GM18526 (cell line): Measurements from ENCODE around the gene UBAC1.

Experiments used
- POLR2A ChIP-seq: IDR thresholded peaks from 3 replicates; pipeline ENCODE4 v1.6.1; 2011; ENCODE audit not compliant: insufficient read length; ENCODE audit errors: extremely low read depth

The UBAC1 gene

GRCh38 chr9:135986605-135987004 is 25.4 kb upstream of the UBAC1 start:
- no peak for TF ChIP-seq POLR2A

- no peak for TF ChIP-seq POLR2A
These were observed 24.7 kb upstream of the UBAC1 start for GRCh38 chr9:135985889-135986288.

GRCh38 chr9:135985459-135985774 is 24.2 kb upstream of the UBAC1 start:
- no peak for TF ChIP-seq POLR2A

- TF ChIP-seq POLR2A: no peak
These were observed 23.0 kb upstream of the UBAC1 start for GRCh38 chr9:135984072-135984710.

DNA sequence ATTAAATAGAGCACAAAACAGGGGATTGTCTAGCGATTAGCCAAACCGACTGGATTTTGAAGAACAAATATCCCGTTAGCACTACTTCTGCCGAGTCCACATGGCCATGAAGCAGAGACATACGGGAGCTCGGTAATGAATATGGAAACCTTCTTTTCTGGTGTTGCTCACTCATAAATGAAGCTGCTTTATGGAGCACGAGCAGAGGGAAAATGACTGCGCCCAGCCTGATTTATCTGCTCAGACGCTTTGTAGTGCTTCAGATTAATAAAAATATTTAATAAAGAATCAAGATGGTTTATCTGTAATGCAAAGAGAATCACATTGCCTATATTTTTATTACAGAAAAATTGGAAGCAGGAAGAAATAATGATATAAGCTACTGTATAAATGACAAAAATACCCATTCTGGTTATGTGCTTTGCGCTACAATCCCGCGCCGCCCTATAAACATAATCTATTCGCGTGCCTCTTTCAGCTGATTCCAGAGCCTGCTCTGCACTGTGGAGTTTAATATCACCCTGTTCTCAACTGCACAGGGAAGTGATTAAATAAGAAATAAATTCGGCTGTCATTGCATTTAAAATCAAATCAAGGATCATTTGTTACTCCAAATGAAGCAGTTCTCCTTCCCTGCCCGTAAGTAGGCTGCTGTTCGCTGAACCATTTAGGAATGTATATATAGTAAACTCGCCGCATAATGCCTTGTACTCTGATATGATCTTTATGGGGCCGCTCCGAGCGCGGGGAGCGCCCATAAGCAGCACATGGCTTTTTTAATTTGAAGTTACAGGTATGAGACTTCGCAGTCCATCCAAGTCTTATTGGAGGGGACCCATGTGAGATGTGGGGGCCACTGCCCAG is 22.3 kb upstream of the UBAC1 start:
- no peak for TF ChIP-seq POLR2A

- no peak for TF ChIP-seq POLR2A
These were observed 21.5 kb upstream of the UBAC1 start for GRCh38 chr9:135982499-135983207.

DNA sequence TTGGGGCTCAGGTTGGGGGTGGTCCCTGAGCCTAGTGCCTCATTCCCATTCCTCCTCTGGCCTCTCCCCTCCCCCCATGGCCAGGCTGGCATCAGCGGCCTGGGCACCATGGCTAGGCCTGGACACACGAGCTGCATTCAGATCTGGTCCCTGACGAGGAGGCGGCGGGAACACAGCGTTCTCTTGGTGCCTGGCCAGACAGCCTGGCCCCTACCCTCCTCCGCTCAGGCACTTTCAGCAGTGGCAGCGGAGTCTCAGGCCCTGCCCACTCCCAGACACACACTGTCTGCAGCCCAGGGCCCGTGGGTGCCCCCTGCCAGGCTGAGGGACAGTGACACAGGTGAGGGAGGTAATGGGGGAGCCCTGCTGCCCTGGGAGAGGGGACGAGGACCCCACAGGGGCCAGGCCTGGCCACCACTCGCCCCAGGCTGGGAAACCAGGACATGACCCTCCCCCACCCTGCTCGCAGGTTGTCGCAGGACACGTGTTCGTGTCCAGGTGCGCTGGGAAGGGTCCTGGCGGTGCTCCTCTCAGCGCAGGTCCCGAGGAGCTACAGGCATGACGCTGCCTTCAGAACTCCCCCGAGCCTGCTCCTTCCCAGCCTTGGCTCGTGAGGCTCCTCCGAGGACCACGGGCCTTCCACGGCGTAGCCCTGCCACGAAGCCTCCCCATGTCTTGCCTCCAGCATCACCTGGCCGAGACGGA is 19.9 kb upstream of the UBAC1 start:
- no peak for TF ChIP-seq POLR2A

- TF ChIP-seq POLR2A: no peak
These were observed 18.5 kb upstream of the UBAC1 start for GRCh38 chr9:135979547-135980166.

DNA sequence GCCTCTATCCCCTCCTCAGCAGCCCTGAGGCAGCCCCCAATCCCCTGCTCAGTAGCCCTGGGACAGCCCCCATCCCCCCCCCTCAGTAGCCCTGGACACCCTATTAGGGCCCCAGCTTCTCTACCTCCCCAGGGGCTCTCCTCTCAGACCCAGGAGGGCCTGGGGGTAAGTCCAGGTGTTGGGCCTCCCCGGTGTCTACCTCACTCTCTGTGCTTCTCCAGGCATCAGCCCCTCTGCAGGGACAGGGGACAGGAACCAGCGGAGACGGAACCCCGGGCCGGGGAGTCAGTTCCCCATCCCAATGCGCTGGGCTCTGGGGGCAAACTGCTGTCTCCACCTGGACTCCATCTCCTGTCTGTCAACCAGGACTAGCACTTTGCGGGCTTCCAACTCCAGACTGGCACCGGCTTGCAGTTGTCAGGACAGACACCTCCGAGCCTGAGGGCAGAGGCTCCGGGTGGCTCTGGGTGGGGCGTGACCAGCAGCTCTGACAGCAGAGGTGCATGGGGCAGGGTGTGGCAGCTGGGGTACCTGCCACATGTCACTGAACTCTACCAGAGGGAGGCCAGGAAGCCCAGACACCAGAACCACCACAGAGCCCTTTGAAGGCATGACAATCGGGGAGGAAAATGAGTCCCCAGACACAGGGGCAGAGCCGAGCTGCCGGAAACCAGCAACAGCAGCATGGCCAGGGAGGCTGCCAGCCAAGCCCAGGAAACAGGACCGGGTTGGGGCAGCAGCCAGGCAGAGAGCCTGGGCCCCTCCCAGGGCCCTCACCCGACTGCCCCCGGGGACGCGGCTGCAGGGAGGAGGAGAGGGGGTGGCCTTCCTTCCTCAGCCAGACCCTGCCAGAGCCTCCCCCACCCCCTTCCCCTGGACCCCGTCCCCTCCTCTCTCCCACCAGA is 17.7 kb upstream of the UBAC1 start:
- no peak for TF ChIP-seq POLR2A

DNA sequence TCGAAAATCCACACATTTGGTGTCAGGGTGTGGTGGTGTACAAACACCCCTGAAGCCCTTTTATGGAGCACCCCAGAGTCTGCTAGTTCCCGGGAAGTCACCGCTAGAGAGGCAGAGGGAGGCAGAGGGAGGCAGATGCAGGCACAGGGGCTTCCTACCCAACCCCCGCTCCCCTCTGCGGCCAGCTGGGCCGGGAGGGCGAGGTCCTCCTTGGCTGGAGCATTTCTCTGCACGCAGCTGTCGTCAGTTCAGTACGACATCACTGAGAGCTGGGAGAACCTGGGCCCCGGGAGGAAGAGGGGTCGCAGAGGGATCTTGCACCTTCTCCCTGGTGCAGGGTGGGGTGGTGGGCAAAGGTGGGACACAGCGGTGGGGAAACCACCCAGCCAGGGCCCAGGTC is 15.8 kb upstream of the UBAC1 start:
- TF ChIP-seq POLR2A: no peak

DNA sequence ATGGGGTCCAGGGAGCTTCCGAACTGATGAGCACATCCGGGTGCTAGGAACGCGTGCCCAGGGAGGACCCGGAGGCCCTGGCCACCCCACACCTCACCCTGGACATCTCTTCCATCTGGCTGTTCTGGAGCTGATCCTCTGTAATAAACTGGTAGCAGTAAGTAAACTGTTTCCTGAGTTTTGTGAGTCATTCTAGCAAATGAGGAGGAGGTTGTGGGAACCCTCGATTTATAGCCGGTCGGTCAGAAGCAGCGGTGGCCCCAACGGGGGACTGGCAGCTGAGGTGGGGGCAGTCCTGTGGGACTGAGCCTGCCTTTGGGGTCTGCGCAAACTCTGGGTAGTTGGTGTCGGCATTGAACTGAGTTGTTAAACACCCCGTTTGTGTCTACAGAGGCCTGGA is 15.4 kb upstream of the UBAC1 start:
- no peak for TF ChIP-seq POLR2A

DNA sequence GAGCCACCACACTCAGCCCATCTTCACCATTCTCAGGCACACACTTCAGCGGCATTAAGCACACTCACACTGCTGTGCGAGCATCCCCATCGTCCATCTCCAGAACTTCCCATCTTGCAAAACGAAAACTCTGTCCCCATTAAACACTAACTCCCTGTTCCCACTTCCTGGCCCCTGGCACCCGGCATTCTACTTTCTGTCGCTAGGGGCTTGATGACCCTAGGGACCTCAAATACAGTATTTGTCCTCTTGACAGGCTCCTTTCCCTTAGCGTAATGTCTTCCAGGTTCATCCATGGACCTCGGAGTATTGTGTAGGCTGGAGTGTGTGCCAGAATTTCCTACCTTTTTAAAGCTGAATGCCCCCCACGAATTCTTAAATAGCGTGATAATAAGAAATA is 14.7 kb upstream of the UBAC1 start:
- no peak for TF ChIP-seq POLR2A

DNA sequence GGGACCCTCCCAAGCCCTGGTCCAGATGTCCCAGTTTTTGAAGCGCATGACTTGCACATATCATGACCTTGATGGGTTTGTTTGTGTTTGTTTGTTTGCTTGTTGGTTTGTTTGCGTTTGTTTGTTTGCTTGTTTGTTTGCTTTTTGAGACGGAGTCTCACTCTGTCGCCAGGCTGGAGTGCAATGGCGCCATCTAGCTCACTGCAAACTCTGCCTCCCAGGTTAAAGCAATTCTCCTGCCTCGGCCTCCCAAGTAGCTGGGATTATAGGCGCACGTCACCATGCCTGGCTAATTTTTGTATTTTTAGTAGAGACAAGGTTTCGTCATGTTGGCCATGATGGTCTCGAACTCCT is 13.0 kb upstream of the UBAC1 start:
- no peak for TF ChIP-seq POLR2A

- no peak for TF ChIP-seq POLR2A
These were observed 12.4 kb upstream of the UBAC1 start for GRCh38 chr9:135973277-135974219.

- TF ChIP-seq POLR2A: no peak
These were observed 10.7 kb upstream of the UBAC1 start for GRCh38 chr9:135971892-135972291.
